CD14-positive monocyte (primary cell): ENCODE measurements around the gene VTI1B. TPM values are rescaled to one million over a fixed set of nuclear protein-coding genes. Genes with fewer than 3 reads are reported as not detected.
"Not testable (repeated sequence)": the region's sequence is repeated elsewhere in the genome, so short reads cannot be mapped to it uniquely, and the experiment has no call there.

ENCODE experiments used
- DNase-seq, 3 donors: peaks; one replicate each; pipeline ENCODE4 v3.0.0-alpha.2; 2011 to 2022
- H2AFZ ChIP-seq: 2 replicates; pipeline ENCODE4 v1.6.0; 2012; ENCODE audit warnings: mild to moderate bottlenecking, low read depth, low read length, inconsistent platforms; ENCODE audit not compliant: insufficient read depth, poor library complexity, severe bottlenecking
- H3K27ac ChIP-seq, 2 donors: 1 replicate in 1 of 2; 2 replicates in 1 of 2; pipeline ENCODE4 v1.5.1; 2012 to 2013; ENCODE audit warnings: low read length in 2 of 2, control low read depth in 1 of 2, inconsistent platforms in 1 of 2, low read depth in 1 of 2, mild to moderate bottlenecking in 1 of 2
- H3K27me3 ChIP-seq, 2 donors: one replicate each; pipeline versions ENCODE4 v1.6.0 to v1.6.1; 2011 to 2013; ENCODE audit warnings: low read length in 2 of 2; ENCODE audit not compliant: control insufficient read depth in 2 of 2, insufficient read depth in 2 of 2
- H3K36me3 ChIP-seq, 2 donors: replicated peaks in 1 of 2; 1 replicate in 1 of 2; 2 replicates in 1 of 2; pipeline versions ENCODE4 v1.5.1 to v1.6.1; 2012 to 2013; ENCODE audit warnings: low read length in 2 of 2, control low read depth in 1 of 2, inconsistent platforms in 1 of 2, mild to moderate bottlenecking in 1 of 2; ENCODE audit not compliant: insufficient read depth in 2 of 2, control insufficient read depth in 1 of 2
- H3K4me1 ChIP-seq, 2 donors: 1 replicate in 1 of 2; 2 replicates in 1 of 2; pipeline versions ENCODE4 v1.5.1 to v1.6.1; 2012 to 2013; ENCODE audit warnings: low read length in 2 of 2, control low read depth in 1 of 2, inconsistent platforms in 1 of 2, mild to moderate bottlenecking in 1 of 2, moderate library complexity in 1 of 2; ENCODE audit not compliant: insufficient read depth in 2 of 2, control insufficient read depth in 1 of 2
- H3K4me2 ChIP-seq: replicated peaks from 2 replicates; pipeline ENCODE3; 2012; ENCODE audit warnings: low read length, moderate library complexity, mild to moderate bottlenecking; ENCODE audit not compliant: poor library complexity, severe bottlenecking; ENCODE audit errors: extremely low read depth
- H3K4me3 ChIP-seq, 3 experiments: fragments of 200-600 bp in 1 of 3; sonication (generic) in 1 of 3; replicated peaks in 1 of 3; 1 replicate in 2 of 3; 2 replicates in 1 of 3; pipeline ENCODE4 v1.5.1; 2011 to 2013; ENCODE audit warnings: low read length in 3 of 3, mild to moderate bottlenecking in 3 of 3, control low read depth in 2 of 3, low read depth in 2 of 3, inconsistent platforms in 1 of 3, moderate library complexity in 1 of 3
- H3K79me2 ChIP-seq: 2 replicates; pipeline ENCODE4 v1.6.0; 2012; ENCODE audit warnings: mild to moderate bottlenecking, control low read depth, inconsistent platforms, low read length, moderate library complexity; ENCODE audit not compliant: insufficient read depth
- H3K9ac ChIP-seq: 2 replicates; pipeline ENCODE4 v1.6.0; 2017; ENCODE audit warnings: low read length, mild to moderate bottlenecking; ENCODE audit not compliant: insufficient read depth, poor library complexity, severe bottlenecking
- H3K9me3 ChIP-seq, 2 donors: replicated peaks in 1 of 2; 1 replicate in 1 of 2; 2 replicates in 1 of 2; pipeline versions ENCODE4 v1.5.1 to v1.6.1; 2012 to 2013; ENCODE audit warnings: low read length in 2 of 2, control low read depth in 1 of 2; ENCODE audit not compliant: control insufficient read depth in 1 of 2, insufficient read depth in 1 of 2
- H4K20me1 ChIP-seq: 2 replicates; pipeline ENCODE4 v1.6.0; 2012; ENCODE audit warnings: mild to moderate bottlenecking, low read length, control low read depth, moderate library complexity; ENCODE audit not compliant: insufficient read depth
- H3K27ac Mint-ChIP-seq, 7 donors: one replicate each; pipeline ENCODE4 v1.8.0; 2020; ENCODE audit warnings: mild to moderate bottlenecking in 7 of 7, mixed read lengths in 7 of 7, moderate library complexity in 6 of 7, inconsistent platforms in 2 of 7
- H3K27me3 Mint-ChIP-seq, 3 donors: one replicate each; pipeline ENCODE4 v1.8.0; 2021 to 2022; ENCODE audit warnings: low read depth in 3 of 3, mild to moderate bottlenecking in 3 of 3, mixed read lengths in 3 of 3, moderate library complexity in 3 of 3, inconsistent platforms in 1 of 3
- H3K36me3 Mint-ChIP-seq, 2 donors: one replicate each; pipeline ENCODE4 v1.8.0; 2020; ENCODE audit warnings: mixed read lengths in 2 of 2, inconsistent platforms in 1 of 2, mild to moderate bottlenecking in 1 of 2
- H3K4me1 Mint-ChIP-seq: one replicate; pipeline ENCODE4 v1.8.0; 2020; ENCODE audit warnings: mild to moderate bottlenecking, mixed read lengths
- H3K4me3 Mint-ChIP-seq, 2 donors: one replicate each; pipeline ENCODE4 v1.8.0; 2020; ENCODE audit warnings: mild to moderate bottlenecking in 2 of 2, mixed read lengths in 2 of 2, moderate library complexity in 1 of 2
- H3K9me3 Mint-ChIP-seq, 7 donors: one replicate each; pipeline ENCODE4 v1.8.0; 2020 to 2022; ENCODE audit warnings: mixed read lengths in 7 of 7, mild to moderate bottlenecking in 6 of 7, moderate library complexity in 6 of 7, inconsistent platforms in 2 of 7
- CTCF ChIP-seq: fragments of 200-600 bp; IDR thresholded peaks from one replicate; pipeline ENCODE4 v1.8.0; 2022; ENCODE audit warnings: antibody characterized with exemption, mild to moderate bottlenecking
- WGBS: methylation state at CpG from one replicate; pipeline ENCODE4 v1.1.5; 2013; ENCODE audit warnings: missing lambda C conversion rate; ENCODE audit not compliant: insufficient coverage; 5-methylcytosine and 5-hydroxymethylcytosine counted together
- intact Hi-C, 2 donors: fragments of 100-400 bp; cut with micrococcal nuclease; formaldehyde crosslinking; loops; one replicate each; pipeline versions ENCODE4 v1.15.0 to v1.15.1; 2023
- polyA plus RNA-seq, 3 donors: library from polyadenylated mRNA; depleted of rRNA in 1 of 3; unstranded in 2 of 3; stranded (reverse) in 1 of 3; fragments of 300-500 nt in 2 of 3; fragments of >200 nt in 1 of 3; fragmentation: Illumina TruSeq in 2 of 3; gene quantifications; 1 replicate in 2 of 3; 2 replicates in 1 of 3; pipeline ENCODE4 v1.2.3, GENCODE V29; 2012 to 2021

The VTI1B gene
- polyA plus RNA-seq, 3 donors = 31.3 to 84.7 (median 84.5) TPM

DNA sequence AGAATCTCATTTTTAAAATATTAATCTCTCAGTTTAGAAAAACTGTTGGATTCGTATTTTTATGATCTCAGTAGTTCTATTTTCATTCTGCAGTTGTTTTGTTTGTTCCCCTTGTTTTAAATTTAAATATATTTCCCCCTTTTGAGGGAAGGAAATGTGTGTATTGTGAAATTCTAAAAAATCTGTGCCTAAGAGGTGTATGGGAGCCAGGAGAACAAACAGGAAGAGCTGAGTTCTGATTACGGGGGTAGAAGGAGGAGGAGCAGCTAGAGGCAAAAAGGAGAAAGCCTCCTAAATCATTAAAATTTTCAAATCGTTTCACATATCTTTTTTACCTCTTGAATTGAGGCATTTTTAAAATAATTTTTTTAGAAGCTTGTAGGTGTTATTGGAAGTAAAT lies 29.6 kb upstream of the VTI1B start:
- H3K36me3 ChIP-seq = no peaks in the 10 kb centered on the region
- H3K4me1 Mint-ChIP-seq = peaks cover 35% of the 10 kb centered on the region
- TF ChIP-seq CTCF = no peak
- H2AFZ ChIP-seq = no peak overlapping the region
- H3K36me3 Mint-ChIP-seq = no peaks in the 10 kb centered on the region
- peak overlapping the region; percentile 74 for H3K4me2 ChIP-seq
- no peaks in the 10 kb centered on the region for H3K79me2 ChIP-seq
- no peaks in the 10 kb centered on the region for H3K9me3 ChIP-seq
- peak overlapping the region; percentile 19 to 27 for H3K27ac ChIP-seq
- no peak overlapping the region for H3K9ac ChIP-seq
- H4K20me1 ChIP-seq = no peaks in the 10 kb centered on the region
- WGBS = no CpG with 5 or more reads among the region's 3 CpGs
- DNase-seq = peak in 2 of 3 donors; percentile 43 to 54
- H3K4me1 ChIP-seq = peaks cover 31 to 39% of the 10 kb centered on the region in 2 donors
- peaks cover 0 to 4% (median 2%) of the 10 kb centered on the region in 3 donors for H3K27me3 Mint-ChIP-seq
- H3K4me3 ChIP-seq = peak overlapping the region in 2 of 3 experiments; percentile 30 to 55
- H3K27me3 ChIP-seq = no peaks in the 10 kb centered on the region
- H3K27ac Mint-ChIP-seq = peak overlapping the region; percentile 60 to 92 (median 79)
- H3K9me3 Mint-ChIP-seq = peaks cover 0 to 14% (median 8%) of the 10 kb centered on the region in 7 donors
- H3K4me3 Mint-ChIP-seq = peak overlapping the region; percentile 5 to 78
- intact Hi-C loops = loop anchor here (1.0 to 10.0 kb wide), 5 partner anchors 37 to 1053 kb away; partner anchors contain the start of gene ARG2 (in 1 of the 2)

- peak within 1 kb of the TSS; percentile 62 for H3K4me2 ChIP-seq
- WGBS = no CpG with 5 or more reads among the region's 8 CpGs
- peak in 1 of 3 donors; percentile 12 for DNase-seq
- not testable (repeated sequence) for H2AFZ ChIP-seq, H4K20me1 ChIP-seq, H3K27me3 ChIP-seq, H3K36me3 ChIP-seq, H3K9ac ChIP-seq, H3K79me2 ChIP-seq, H3K9me3 ChIP-seq, H3K9me3 Mint-ChIP-seq, H3K27me3 Mint-ChIP-seq, H3K36me3 Mint-ChIP-seq
- intact Hi-C loops = loop anchor here (2.0 to 10.0 kb wide), 5 partner anchors 34 to 1056 kb away; partner anchors contain the start of gene ARG2 (in 2 of the 2)
- H3K4me1 ChIP-seq = peaks cover 36 to 47% of the 10 kb centered on the region in 2 donors
- Mint-ChIP-seq H3K27ac (peak within 1 kb of the TSS; percentile 87 to 97 (median 93)), H3K4me3 (peak within 1 kb of the TSS; percentile 48 to 58), H3K4me1 (peaks cover 40% of the 10 kb centered on the region)
- peak within 1 kb of the TSS in 1 of 3 experiments; percentile 55 for H3K4me3 ChIP-seq
- H3K27ac ChIP-seq = peak within 1 kb of the TSS; percentile 73
Observed at GRCh38 chr14:67701492-67701891, 27.1 kb upstream of the VTI1B start, which contains the start of gene RDH12. RDH12 (plus strand) TSS chr14:67701886; CDS start chr14:67722643, 20,757 bp downstream.
